HG02970 (cell line): ENCODE results near the gene FGF16.
"Not testable (repeated sequence)": the region's sequence is repeated elsewhere in the genome, so short reads cannot be mapped to it uniquely, and the experiment has no call there.

Experiments
- ATAC-seq: cut with Tn5 transposase; IDR thresholded peaks from one replicate; pipeline ENCODE4 v1.9.1; 2021; ENCODE audit warnings: mild to moderate bottlenecking, moderate library complexity, moderate number of reproducible peaks; ENCODE audit not compliant: unreplicated experiment, low FRiP score

FGF16 gene

DNA sequence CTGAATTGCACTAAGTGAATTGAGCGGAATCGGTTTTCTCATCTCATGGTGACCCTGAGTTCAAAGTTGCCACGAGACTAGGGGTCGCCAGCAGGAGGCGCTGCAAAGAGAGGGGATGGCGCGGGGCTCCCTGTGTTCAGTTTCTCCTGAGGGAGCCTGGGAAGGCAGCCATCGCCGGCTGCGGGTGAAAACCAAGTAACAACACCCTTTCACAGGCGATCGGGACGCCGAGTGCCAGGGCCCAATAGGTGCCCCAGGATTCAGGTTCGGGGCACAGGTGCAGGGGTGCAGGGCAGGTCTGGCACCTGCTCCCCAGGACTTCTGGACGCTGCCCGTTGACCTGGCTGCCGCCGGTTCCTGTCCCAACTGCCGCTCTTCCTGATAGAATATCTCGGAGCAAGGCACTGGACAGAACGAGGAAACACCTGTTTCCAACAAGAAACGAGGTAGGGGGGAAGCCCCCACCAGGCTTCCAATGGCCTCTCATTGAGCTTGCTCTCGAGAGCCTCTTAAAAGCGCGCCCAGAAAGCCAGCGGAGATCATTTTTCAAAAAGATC lies 1.1 kb upstream of the FGF16 start:
- no peak for ATAC-seq

DNA sequence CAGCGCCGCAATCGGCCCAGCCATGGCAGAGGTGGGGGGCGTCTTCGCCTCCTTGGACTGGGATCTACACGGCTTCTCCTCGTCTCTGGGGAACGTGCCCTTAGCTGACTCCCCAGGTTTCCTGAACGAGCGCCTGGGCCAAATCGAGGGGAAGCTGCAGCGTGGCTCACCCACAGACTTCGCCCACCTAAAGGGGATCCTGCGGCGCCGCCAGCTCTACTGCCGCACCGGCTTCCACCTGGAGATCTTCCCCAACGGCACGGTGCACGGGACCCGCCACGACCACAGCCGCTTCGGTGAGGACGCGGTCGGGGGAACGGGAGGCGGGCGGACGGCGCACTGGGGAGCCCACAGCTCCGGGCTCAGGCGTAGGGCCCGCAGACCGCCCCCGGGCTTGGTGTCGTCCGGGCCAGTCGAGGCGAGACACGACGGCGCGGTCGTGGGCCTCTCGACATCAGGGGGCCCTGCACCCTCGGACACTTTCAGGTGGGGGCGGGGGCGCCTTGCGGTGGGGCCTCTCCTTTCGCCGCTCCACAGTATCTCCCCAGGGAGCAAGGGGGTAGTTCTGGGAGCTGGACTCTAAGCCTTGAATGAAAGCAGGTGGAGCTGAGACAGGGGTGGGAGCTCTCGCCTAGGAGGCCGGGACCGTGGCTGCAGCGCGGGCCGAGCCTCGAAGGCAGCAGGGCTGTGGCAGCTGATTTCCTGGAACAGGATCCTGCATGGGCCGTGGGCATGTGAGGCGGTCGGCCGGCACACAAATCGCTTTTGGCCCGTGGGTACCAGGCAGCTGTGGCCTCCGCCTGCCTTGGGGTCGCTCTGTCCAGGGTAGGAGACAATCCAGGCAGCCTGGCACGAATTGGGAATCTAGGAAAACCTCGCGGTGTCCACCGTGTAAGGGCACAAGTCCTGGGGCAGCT lies 722 bp downstream of the FGF16 start:
- ATAC-seq: no peak

DNA sequence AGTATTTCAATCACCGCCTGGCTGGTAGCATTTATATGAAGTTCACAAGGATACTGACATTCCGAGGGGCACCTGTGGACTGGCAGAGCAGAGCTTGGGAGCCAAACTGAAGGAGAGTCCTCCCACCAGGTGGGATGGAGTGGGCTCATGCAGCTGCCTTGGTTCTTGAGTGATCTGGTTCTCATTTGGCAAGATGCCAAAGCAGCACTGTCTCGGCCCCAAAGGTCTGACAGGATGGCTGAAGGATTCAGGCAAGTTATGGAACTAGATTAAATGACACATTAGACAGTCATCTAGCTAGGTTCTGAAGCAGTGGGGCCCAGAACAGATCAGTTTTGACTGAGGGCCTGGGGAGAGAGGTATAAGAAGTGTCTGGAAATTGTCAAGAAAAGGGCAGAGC lies 3.2 kb downstream of the FGF16 start:
- ATAC-seq: no peak

DNA sequence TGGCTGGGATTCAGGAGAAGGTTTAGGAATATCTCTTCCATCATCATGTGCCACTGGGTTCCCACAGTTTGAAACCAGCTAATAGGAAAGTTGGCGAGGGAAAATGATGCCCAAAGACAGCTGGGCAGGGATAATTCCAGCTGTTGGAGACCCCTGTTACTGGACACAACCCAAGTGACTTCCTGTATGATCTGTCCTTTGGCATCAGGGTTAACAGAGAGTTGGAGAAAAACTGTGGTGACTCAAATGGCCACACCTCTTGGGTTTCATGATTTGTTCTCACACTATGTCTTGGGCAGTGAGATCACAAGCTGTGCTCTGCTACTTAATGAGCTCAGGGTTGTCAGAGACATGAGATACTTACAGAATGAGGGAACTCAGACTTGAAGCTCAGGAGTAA lies 3.8 kb downstream of the FGF16 start:
- no peak for ATAC-seq

DNA sequence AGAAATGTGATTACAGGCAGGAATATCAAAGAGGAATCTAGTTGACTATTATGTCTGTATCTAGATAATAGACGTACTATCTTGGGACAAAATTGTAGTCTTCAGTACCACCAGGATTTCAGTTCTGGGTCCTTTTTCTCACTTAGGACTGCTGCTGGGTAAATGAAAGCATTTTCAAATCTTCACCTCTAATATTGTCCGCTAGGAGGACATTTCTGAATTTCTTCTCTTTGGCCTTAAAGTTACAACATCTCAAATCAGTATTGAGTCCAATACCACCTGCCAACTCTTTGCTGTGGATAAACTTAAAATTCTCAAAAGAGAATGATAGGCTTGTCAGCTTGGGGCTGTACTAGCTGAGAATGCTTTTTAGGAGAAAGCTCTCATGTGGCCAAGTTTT lies 6.0 kb downstream of the FGF16 start:
- ATAC-seq: no peak

DNA sequence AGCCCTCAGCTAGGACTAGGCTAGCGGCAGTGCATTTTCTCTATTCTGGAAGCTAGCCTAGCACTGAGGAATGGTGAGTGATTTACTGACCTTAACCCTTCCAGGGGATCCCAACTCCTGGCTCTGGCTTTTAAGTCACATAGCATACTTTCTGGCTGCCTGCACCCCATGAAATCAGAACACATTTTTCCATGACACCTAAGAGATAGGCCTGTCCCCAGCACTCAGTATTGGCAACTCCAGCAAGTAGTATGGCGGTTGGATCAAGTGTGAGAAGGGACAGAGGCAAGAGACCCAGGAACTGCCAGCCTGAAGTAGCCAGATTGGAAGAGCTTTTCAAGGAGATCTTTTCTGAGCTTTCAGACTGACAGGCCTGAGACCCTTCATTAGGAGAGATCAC lies 8.2 kb downstream of the FGF16 start:
- no peak for ATAC-seq

DNA sequence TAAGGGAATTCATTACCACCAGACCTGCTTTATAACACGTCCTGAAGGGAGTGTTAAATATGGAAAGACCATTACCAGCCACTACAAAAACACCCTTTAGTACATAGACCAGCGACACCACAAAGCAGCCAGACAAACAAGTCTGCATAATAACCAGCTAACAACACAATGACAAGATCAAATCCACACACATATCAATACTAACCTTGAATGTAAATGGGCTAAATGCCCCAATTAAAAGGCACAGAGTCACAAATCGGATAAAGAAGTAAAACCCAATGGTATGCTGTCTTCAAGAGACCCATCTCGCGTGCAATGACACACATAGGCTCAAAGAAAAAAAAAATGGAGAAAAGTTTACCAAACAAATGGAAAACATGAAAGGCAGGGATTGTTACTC lies 36.9 kb downstream of the FGF16 start:
- ATAC-seq: no peak

DNA sequence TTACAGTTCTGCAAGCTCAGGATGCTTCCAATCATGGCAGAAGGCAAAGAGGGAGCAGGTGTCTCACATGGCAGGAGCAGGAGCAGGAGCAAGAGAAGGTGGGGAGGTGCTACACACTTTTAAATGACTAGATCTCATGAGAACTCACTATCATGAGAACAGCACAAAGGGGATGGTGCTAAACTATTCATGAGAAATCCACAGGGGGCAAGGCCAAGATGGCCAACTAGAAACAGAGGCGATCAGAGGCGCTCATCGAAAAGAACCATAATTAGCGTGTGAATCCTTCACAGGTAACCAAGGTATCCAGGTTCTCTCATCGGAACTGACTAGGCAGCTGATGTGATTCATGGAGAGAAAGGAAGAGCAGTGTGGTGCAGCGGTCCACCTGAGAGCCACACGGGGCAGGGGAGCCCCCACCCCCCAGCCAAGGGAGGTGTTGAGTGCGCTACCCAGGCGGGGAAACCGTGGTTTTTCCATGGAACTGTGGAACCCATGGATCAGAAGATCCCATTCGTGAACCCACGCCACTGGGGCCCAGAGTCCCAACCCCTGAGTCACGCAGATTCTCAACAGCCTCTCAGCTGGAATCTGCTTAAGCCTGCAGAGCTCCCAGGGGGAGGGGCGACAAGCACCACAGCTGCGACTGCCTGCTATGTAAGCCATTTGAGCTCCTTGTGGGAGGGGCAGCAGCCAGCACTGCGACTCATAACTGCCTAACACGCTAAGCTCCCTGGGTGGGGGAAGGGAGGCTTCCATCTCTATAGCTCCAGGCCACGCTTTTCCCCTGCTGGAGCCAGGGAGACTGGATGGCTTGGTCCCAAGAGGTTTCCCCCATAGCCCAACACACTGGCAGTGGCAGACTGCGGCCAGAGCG lies 46.7 kb downstream of the FGF16 start:
- ATAC-seq: no peak

DNA sequence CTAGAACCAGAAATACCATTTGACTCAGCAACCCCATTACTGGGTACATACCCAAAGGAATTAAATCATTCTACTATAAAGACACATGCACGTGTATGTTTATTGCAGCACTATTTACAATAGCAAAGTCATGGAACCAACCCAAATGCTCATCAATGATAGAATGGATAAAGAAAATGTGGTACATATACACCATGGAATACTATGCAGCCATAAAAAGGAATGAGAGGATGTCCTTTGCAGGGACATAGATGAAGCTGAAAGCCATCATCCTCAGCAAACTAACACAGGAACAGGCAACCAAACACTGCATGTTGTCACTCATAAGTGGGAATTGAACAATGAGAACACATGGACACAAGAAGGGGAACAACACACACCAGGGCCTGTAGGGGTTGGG lies 53.0 kb downstream of the FGF16 start:
- not testable (repeated sequence) for ATAC-seq

DNA sequence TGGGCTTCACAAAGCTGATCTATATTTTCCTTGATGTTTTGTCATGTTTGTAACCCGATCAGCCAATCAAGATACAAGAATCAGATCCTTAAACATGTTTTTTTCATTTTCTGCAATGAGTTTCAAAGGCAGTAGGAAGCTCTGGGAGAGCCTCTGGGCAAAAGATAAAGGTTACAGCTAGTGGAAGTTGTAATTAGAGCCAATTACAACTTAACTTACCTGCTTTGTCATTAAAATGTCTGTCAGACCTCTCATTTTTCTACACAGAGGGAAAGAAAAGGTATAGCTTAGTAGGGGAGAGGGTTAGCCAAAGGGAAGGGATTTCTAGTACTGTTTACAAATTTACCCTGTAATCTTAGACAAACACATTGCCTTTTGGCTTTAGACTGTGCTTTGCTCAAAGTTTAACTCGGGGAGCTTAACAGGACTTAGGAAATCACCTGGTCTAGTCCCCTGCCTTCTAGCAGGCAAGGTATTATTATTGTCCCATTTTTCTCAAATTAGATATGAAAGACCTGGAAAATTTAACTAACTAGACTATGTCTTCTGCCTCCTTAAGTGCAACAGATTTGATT lies 55.8 kb downstream of the FGF16 start:
- no peak for ATAC-seq

DNA sequence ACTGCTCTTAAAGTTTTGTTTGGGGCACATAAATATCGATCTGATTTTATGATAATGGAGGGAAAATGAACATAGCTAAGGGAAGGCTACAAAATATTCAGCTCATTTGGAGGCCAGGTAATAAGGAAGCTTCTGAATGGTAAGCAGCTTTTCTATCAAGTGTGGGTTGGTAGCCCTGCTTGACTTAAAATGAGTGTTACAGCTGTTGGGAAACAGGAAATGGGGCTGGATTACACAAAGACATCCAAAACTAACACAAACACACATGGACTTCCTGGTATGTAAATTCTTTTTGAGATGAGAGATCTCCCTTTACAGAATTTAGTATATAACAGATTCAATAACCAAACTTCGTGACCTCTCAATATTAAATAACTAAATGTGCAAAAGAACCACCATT lies 58.0 kb downstream of the FGF16 start:
- ATAC-seq: no peak
